ENCODE measurements around the gene SEC14L2. TPM values are rescaled to one million over a fixed set of nuclear protein-coding genes. Genes with fewer than 3 reads are reported as not detected.

Gene SEC14L2
- total RNA-seq, 1 experiment from 2014 or later, result 3.9 TPM

DNA sequence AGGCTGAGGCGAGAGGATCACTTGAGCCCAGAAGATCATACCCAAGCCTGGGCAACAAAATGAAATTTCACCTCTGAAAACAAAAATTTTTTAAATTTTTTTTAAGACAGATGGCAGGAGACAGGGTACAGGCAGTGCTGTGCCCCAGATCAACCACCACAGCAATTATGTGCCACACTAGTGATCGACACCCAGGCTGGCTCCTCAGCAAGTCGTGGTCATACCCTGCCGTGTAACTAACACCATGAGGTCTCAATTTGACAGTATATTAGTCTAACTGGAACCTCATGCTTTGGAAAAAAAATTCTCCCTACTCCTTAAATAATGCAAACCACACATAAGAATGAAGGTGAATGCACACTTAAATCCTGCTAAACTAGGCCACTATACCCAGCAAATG, 48.4 kb upstream of the SEC14L2 start (continued):
- TF ChIP-seq, protein P1, sequence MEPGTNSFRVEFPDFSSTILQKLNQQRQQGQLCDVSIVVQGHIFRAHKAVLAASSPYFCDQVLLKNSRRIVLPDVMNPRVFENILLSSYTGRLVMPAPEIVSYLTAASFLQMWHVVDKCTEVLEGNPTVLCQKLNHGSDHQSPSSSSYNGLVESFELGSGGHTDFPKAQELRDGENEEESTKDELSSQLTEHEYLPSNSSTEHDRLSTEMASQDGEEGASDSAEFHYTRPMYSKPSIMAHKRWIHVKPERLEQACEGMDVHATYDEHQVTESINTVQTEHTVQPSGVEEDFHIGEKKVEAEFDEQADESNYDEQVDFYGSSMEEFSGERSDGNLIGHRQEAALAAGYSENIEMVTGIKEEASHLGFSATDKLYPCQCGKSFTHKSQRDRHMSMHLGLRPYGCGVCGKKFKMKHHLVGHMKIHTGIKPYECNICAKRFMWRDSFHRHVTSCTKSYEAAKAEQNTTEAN (CRISPR knock-in tag; IDR thresholded peaks at IDR 0.05), result no peak
- TF ChIP-seq, protein P2, sequence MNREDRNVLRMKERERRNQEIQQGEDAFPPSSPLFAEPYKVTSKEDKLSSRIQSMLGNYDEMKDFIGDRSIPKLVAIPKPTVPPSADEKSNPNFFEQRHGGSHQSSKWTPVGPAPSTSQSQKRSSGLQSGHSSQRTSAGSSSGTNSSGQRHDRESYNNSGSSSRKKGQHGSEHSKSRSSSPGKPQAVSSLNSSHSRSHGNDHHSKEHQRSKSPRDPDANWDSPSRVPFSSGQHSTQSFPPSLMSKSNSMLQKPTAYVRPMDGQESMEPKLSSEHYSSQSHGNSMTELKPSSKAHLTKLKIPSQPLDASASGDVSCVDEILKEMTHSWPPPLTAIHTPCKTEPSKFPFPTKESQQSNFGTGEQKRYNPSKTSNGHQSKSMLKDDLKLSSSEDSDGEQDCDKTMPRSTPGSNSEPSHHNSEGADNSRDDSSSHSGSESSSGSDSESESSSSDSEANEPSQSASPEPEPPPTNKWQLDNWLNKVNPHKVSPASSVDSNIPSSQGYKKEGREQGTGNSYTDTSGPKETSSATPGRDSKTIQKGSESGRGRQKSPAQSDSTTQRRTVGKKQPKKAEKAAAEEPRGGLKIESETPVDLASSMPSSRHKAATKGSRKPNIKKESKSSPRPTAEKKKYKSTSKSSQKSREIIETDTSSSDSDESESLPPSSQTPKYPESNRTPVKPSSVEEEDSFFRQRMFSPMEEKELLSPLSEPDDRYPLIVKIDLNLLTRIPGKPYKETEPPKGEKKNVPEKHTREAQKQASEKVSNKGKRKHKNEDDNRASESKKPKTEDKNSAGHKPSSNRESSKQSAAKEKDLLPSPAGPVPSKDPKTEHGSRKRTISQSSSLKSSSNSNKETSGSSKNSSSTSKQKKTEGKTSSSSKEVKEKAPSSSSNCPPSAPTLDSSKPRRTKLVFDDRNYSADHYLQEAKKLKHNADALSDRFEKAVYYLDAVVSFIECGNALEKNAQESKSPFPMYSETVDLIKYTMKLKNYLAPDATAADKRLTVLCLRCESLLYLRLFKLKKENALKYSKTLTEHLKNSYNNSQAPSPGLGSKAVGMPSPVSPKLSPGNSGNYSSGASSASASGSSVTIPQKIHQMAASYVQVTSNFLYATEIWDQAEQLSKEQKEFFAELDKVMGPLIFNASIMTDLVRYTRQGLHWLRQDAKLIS (CRISPR knock-in tag; IDR thresholded peaks at IDR 0.05; ENCODE audit: borderline replicate concordance), result no peak
- TF ChIP-seq OVOL2 (CRISPR knock-in tag; IDR thresholded peaks at IDR 0.05; ENCODE audit: borderline replicate concordance) (no peak), NR1H2 (CRISPR knock-in tag; IDR thresholded peaks at IDR 0.05) (no peak), KAT7 (CRISPR knock-in tag; IDR thresholded peaks at IDR 0.05; ENCODE audit: borderline replicate concordance) (no peak), SOX15 (CRISPR knock-in tag; IDR thresholded peaks at IDR 0.05) (no peak), ZNF317 (CRISPR knock-in tag; IDR thresholded peaks at IDR 0.05; ENCODE audit: borderline replicate concordance, low read depth) (no peak), NR2C2 (CRISPR knock-in tag; IDR thresholded peaks at IDR 0.05) (no peak), ZBTB21 (CRISPR knock-in tag; IDR thresholded peaks at IDR 0.05; ENCODE audit: borderline replicate concordance) (no peak), FOXP1 (CRISPR knock-in tag; IDR thresholded peaks at IDR 0.05; ENCODE audit: borderline replicate concordance) (no peak)

DNA sequence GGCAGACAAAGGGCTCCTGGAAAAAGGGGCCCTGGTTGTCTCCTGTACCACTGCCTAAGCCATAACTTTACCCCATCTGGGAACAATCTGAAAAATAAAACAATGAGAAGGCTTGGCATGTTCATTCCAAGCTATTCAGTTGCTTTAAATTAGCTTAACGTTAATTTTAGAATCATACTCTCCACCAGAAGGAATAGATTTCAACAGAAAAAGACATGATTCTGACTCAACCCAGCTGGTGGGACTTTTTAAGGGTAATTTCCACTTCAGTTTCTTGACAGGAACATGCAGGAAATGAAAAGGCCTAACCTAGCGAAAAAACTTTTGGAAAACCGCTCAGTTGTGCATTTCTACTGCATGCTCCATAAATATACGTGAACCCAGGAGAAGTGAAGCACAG, 48.0 kb upstream of the SEC14L2 start:
- DNase-seq (ENCODE audit: low spot score), result no peak
- ChIA-PET CTCF (no interaction called here), POLR2A (interaction anchor here (0.6 kb wide), 1 partner anchor 157 kb away, joined by 3 read pairs; no protein-coding TSS in a partner anchor)
- Mint-ChIP-seq H3K4me1 (no peaks in the 10 kb centered on the region), H3K9me3 (no peaks in the 10 kb centered on the region), H3K27me3 (ENCODE audit: low read depth) (no peaks in the 10 kb centered on the region), H3K27ac (no peak overlapping the region), H3K4me3 (no peak overlapping the region), H3K36me3 (peaks cover 71% of the 10 kb centered on the region)
- ATAC-seq, result no peak
- TF ChIP-seq, protein P3, sequence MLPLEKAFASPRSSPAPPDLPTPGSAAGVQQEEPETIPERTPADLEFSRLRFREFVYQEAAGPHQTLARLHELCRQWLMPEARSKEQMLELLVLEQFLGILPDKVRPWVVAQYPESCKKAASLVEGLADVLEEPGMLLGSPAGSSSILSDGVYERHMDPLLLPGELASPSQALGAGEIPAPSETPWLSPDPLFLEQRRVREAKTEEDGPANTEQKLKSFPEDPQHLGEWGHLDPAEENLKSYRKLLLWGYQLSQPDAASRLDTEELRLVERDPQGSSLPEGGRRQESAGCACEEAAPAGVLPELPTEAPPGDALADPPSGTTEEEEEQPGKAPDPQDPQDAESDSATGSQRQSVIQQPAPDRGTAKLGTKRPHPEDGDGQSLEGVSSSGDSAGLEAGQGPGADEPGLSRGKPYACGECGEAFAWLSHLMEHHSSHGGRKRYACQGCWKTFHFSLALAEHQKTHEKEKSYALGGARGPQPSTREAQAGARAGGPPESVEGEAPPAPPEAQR (CRISPR knock-in tag; IDR thresholded peaks at IDR 0.05), result no peak
- TF ChIP-seq JAZF1 (CRISPR knock-in tag; IDR thresholded peaks at IDR 0.05) (no peak), NFE2L1 (CRISPR knock-in tag; IDR thresholded peaks at IDR 0.05) (no peak), RORB (CRISPR knock-in tag; IDR thresholded peaks at IDR 0.05) (no peak), NR1H2 (CRISPR knock-in tag; IDR thresholded peaks at IDR 0.05) (no peak), SOX15 (CRISPR knock-in tag; IDR thresholded peaks at IDR 0.05) (no peak), NR2C2 (CRISPR knock-in tag; IDR thresholded peaks at IDR 0.05) (no peak), SMAD3 (CRISPR knock-in tag; IDR thresholded peaks at IDR 0.05; ENCODE audit: borderline replicate concordance) (no peak), ZNF317 (CRISPR knock-in tag; IDR thresholded peaks at IDR 0.05; ENCODE audit: borderline replicate concordance, low read depth) (no peak), ETV6 (CRISPR knock-in tag; IDR thresholded peaks at IDR 0.05) (no peak), RELA (CRISPR knock-in tag; IDR thresholded peaks at IDR 0.05; ENCODE audit: borderline replicate concordance) (no peak)
- TF ChIP-seq, protein P4, sequence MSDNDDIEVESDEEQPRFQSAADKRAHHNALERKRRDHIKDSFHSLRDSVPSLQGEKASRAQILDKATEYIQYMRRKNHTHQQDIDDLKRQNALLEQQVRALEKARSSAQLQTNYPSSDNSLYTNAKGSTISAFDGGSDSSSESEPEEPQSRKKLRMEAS (CRISPR knock-in tag; IDR thresholded peaks at IDR 0.05), result no peak
- TF ChIP-seq, protein P5, sequence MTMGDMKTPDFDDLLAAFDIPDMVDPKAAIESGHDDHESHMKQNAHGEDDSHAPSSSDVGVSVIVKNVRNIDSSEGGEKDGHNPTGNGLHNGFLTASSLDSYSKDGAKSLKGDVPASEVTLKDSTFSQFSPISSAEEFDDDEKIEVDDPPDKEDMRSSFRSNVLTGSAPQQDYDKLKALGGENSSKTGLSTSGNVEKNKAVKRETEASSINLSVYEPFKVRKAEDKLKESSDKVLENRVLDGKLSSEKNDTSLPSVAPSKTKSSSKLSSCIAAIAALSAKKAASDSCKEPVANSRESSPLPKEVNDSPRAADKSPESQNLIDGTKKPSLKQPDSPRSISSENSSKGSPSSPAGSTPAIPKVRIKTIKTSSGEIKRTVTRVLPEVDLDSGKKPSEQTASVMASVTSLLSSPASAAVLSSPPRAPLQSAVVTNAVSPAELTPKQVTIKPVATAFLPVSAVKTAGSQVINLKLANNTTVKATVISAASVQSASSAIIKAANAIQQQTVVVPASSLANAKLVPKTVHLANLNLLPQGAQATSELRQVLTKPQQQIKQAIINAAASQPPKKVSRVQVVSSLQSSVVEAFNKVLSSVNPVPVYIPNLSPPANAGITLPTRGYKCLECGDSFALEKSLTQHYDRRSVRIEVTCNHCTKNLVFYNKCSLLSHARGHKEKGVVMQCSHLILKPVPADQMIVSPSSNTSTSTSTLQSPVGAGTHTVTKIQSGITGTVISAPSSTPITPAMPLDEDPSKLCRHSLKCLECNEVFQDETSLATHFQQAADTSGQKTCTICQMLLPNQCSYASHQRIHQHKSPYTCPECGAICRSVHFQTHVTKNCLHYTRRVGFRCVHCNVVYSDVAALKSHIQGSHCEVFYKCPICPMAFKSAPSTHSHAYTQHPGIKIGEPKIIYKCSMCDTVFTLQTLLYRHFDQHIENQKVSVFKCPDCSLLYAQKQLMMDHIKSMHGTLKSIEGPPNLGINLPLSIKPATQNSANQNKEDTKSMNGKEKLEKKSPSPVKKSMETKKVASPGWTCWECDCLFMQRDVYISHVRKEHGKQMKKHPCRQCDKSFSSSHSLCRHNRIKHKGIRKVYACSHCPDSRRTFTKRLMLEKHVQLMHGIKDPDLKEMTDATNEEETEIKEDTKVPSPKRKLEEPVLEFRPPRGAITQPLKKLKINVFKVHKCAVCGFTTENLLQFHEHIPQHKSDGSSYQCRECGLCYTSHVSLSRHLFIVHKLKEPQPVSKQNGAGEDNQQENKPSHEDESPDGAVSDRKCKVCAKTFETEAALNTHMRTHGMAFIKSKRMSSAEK (CRISPR knock-in tag; IDR thresholded peaks at IDR 0.05; ENCODE audit: borderline replicate concordance), result no peak
- TF ChIP-seq, protein P6, sequence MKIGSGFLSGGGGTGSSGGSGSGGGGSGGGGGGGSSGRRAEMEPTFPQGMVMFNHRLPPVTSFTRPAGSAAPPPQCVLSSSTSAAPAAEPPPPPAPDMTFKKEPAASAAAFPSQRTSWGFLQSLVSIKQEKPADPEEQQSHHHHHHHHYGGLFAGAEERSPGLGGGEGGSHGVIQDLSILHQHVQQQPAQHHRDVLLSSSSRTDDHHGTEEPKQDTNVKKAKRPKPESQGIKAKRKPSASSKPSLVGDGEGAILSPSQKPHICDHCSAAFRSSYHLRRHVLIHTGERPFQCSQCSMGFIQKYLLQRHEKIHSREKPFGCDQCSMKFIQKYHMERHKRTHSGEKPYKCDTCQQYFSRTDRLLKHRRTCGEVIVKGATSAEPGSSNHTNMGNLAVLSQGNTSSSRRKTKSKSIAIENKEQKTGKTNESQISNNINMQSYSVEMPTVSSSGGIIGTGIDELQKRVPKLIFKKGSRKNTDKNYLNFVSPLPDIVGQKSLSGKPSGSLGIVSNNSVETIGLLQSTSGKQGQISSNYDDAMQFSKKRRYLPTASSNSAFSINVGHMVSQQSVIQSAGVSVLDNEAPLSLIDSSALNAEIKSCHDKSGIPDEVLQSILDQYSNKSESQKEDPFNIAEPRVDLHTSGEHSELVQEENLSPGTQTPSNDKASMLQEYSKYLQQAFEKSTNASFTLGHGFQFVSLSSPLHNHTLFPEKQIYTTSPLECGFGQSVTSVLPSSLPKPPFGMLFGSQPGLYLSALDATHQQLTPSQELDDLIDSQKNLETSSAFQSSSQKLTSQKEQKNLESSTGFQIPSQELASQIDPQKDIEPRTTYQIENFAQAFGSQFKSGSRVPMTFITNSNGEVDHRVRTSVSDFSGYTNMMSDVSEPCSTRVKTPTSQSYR (CRISPR knock-in tag; IDR thresholded peaks at IDR 0.05), result no peak
